Spinal cord (tissue), 10 donors: ENCODE measurements around the gene ADAM11. TPM values are rescaled to one million over a fixed set of nuclear protein-coding genes. Genes with fewer than 3 reads are reported as not detected.
A peak's percentile ranks its signal among the peaks of the same experiment; 100 is the strongest.
"Not testable (repeated sequence)": the region's sequence is repeated elsewhere in the genome, so short reads cannot be mapped to it uniquely, and the experiment has no call there.

Source experiments
- DNase-seq, 6 donors: peaks; one replicate each; pipeline versions ENCODE4 v3.0.0 to v3.0.0-alpha.2; 2013 to 2015; ENCODE audit warnings: low spot score in 6 of 6, low read depth in 4 of 6
- H3K27ac ChIP-seq: one replicate; pipeline ENCODE4 v1.5.1; 2013; ENCODE audit warnings: low read depth, low read length, control low read depth
- H3K27me3 ChIP-seq: one replicate; pipeline ENCODE4 v1.6.1; 2013; ENCODE audit warnings: low read length; ENCODE audit not compliant: control insufficient read depth, insufficient read depth
- H3K36me3 ChIP-seq: one replicate; pipeline ENCODE4 v1.6.1; 2013; ENCODE audit warnings: low read length; ENCODE audit not compliant: control insufficient read depth, insufficient read depth
- H3K4me1 ChIP-seq: one replicate; pipeline ENCODE4 v1.6.1; 2013; ENCODE audit warnings: low read length; ENCODE audit not compliant: control insufficient read depth, insufficient read depth
- H3K4me3 ChIP-seq: one replicate; pipeline ENCODE4 v1.5.1; 2013; ENCODE audit warnings: low read depth, low read length, control low read depth
- H3K9me3 ChIP-seq: one replicate; pipeline ENCODE4 v1.6.1; 2013; ENCODE audit warnings: low read length; ENCODE audit not compliant: control insufficient read depth, insufficient read depth
- WGBS: methylation state at CpG from one replicate; pipeline ENCODE4 v1.1.5; 2013; ENCODE audit warnings: missing lambda C conversion rate; ENCODE audit not compliant: insufficient coverage; 5-methylcytosine and 5-hydroxymethylcytosine counted together
- polyA plus RNA-seq, 2 donors: library from polyadenylated mRNA; unstranded; fragments of 120-200 nt; gene quantifications; one replicate each; pipeline ENCODE4 v1.2.1, GENCODE V29; 2013; ENCODE audit not compliant: insufficient read length in 2 of 2
- total RNA-seq, 2 donors: library from RNA; depleted of rRNA in 1 of 2; stranded (reverse); fragments of 120-200 nt in 1 of 2; fragments of >200 nt in 1 of 2; gene quantifications; one replicate each; pipeline versions ENCODE4 v1.2.3 to v1.2.4, GENCODE V29; 2013 to 2014
- donor health status: healthy.

Gene ADAM11
- total and polyA plus RNA-seq, 4 donors, result 9.1 to 26.7 (median 18.5) TPM

DNA sequence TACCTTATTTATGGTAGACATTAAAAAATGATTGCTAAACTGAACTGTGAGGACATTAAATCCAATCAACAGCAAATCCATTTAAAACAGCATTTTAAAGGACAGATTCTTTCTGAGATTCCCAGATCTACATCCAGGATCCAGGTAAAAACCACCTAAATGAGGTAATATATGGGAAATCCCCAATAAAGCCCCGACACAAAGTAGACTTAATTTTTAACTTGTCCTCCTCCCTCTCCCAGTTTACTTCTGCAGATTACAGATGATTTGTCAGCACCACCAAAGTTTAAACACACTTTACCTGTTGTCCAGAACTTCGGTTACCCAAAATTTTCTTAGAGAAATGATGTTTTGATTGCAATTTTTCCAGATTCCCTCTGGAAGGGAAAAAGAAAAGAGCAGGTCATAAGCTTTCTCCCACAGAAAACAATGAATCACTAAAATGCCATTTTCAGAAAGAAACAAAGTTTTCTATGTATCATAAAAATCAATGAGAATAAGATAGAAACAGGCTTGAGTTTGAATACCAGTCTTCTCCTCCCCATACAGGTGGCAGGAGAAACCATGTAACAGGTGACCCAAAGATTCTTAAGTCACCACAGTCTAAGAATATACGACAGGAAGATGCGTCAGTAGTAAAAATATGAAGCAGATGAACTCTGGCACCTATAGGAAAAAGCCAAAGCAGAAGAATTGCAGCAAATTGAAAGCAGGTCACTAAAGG is 48.5 kb downstream of the ADAM11 start:
- no peaks in the 10 kb centered on the region for H3K9me3 ChIP-seq
- DNase-seq, result no peak
- H3K4me3 ChIP-seq, result no peak overlapping the region
- H3K4me1 ChIP-seq, result peaks cover 10% of the 10 kb centered on the region
- H3K27me3 ChIP-seq, result no peaks in the 10 kb centered on the region
- H3K27ac ChIP-seq, result no peak overlapping the region
- 100% methylated on average over 2 of the region's 4 CpGs for WGBS
- H3K36me3 ChIP-seq, result peaks cover 5% of the 10 kb centered on the region

GRCh38 chr17:44807817-44808155 is 49.0 kb downstream of the ADAM11 start:
- H3K27me3 ChIP-seq, result no peaks in the 10 kb centered on the region
- no peaks in the 10 kb centered on the region for H3K9me3 ChIP-seq
- H3K27ac ChIP-seq, result no peak overlapping the region
- peaks cover 5% of the 10 kb centered on the region for H3K36me3 ChIP-seq
- WGBS, result 30% methylated on average over 2 of the region's 3 CpGs
- H3K4me1 ChIP-seq, result peaks cover 7% of the 10 kb centered on the region
- no peak overlapping the region for H3K4me3 ChIP-seq
- peak in 1 of 6 donors; percentile 34 for DNase-seq

DNA sequence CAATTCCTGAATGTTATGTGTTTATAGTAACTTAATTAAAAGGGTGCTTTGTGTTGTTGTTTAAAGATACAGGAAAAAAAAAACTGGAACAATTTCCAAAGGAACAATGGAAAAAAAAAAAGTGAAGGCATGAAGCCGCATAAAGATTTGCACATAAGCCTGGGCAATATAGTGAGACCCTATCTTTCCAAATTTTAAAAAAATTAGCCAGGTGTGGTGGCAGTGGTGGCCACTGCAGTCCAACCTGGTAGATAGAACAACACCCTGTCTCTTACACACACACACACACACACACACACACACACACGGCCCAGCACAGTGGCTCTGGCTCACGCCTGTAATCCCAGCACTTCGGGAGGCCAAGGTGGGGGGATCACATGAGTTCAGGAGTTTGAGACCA is 49.4 kb downstream of the ADAM11 start:
- Histone ChIP-seq H3K4me3 (no peak overlapping the region), H3K4me1 (peaks cover 6% of the 10 kb centered on the region), H3K27ac (no peak overlapping the region), H3K27me3 (no peaks in the 10 kb centered on the region), H3K36me3 (peaks cover 5% of the 10 kb centered on the region), H3K9me3 (no peaks in the 10 kb centered on the region)
- 100% methylated on average over 2 of the region's 4 CpGs for WGBS
- no peak for DNase-seq

DNA sequence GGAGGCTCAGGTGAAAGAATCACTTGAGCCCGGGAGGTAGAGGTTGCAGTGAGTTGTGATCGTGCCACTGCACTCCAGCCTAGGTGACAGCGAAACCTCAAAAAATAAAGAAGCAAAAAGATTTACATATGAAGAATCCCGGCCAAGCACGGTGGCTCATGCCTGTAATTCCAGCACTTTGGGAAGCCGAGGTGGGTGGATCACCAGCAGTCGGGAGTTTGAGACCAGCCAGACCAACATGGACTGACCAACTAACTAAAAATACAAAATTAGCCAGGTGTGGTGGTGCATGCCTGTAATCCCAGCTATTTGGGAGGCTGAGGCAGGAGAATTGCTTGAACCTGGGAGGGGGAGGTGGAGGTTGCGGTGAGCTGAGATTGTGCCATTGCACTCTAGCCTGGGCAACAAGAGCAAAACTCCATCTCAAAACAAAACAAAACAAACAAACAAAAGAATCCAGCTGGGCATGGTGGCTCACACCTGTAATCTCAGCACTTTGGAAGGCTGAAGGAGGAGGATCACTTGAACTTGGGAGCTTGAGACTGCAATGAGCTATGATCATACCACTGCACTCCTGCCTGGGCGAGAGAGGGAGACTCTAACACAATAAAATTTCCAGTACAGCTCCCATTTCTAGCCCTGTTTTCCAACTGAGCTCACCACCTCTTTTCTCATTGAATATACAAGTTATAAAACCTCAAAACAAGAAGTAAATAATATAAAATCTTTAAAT is 50.0 kb downstream of the ADAM11 start:
- not testable (repeated sequence) for H3K27me3 ChIP-seq, H3K36me3 ChIP-seq, H3K9me3 ChIP-seq, H3K4me3 ChIP-seq, H3K4me1 ChIP-seq, H3K27ac ChIP-seq, DNase-seq
- whole genome bisulfite sequencing, result 100% methylated on average over 3 of the region's 9 CpGs

GRCh38 chr17:44812263-44812662 is 53.5 kb downstream of the ADAM11 start:
- H3K27me3 ChIP-seq, result no peaks in the 10 kb centered on the region
- no peaks in the 10 kb centered on the region for H3K4me1 ChIP-seq
- no peaks in the 10 kb centered on the region for H3K9me3 ChIP-seq
- no peak overlapping the region for H3K4me3 ChIP-seq
- no peak for DNase-seq
- 67% methylated on average over 2 of the region's 4 CpGs for WGBS
- H3K27ac ChIP-seq, result no peak overlapping the region
- no peaks in the 10 kb centered on the region for H3K36me3 ChIP-seq

DNA sequence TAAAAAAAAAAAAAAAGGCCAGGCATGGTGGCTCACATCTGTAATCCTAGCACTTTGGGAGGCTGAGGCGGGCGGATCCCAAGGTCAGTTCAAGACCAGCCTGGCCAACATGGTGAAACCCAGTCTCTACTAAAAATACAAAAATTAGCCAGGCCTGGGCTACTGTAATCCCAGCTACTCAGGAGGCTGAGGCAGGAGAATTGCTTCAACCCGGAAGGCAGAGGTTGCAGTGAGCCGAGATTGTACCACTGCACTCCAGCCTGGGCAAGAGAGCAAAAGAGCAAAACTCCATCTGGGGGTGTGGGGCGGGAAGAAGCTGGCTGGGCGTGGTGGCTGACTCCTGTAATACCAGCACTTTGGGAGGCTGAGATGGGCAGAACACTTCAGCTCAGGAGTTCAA is 59.7 kb downstream of the ADAM11 start:
- DNase-seq, H3K9me3 ChIP-seq, H3K27me3 ChIP-seq, H3K36me3 ChIP-seq, H3K4me3 ChIP-seq, H3K4me1 ChIP-seq, H3K27ac ChIP-seq: not testable (repeated sequence)
- 91% methylated on average over 4 of the region's 6 CpGs for WGBS

DNA sequence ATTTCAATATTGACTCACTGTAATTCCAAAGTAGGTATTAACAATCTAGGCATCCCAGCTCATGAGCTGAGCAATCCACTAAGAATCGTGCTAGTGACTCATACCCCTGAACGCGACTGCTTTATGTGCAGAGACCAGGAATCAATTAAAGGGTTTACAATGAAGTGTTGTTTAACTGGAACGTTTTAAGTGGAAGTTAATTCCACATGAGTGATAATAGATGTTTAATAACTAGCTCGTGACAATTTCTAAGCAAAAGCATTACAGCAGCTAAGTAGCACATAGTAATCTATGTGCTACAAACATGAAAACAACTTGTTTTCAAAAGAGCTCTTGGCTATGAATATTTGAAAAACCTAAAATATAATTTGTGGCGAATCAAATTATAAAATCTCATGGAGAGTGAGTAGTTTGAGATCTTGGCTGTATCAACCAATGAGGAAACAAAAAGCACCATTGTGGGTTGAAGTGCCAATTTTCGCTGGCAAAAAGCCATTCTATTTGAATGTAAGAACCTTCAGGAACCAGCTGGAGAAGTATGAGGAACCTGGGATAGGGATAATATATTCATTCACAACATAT is 61.9 kb downstream of the ADAM11 start:
- Histone ChIP-seq H3K4me3 (no peak overlapping the region), H3K36me3 (no peaks in the 10 kb centered on the region), H3K27me3 (no peaks in the 10 kb centered on the region), H3K9me3 (no peaks in the 10 kb centered on the region), H3K27ac (peak overlapping the region; percentile 58), H3K4me1 (peaks cover 3% of the 10 kb centered on the region)
- DNase-seq, result peak in 3 of 6 donors; percentile 22 to 95 (median 80)
- whole genome bisulfite sequencing, result 19% methylated on average over 3 of the region's 7 CpGs

GRCh38 chr17:44825236-44825635 is 66.4 kb downstream of the ADAM11 start:
- not testable (repeated sequence) for H3K27me3 ChIP-seq, DNase-seq, H3K9me3 ChIP-seq, H3K36me3 ChIP-seq, H3K27ac ChIP-seq, H3K4me3 ChIP-seq, H3K4me1 ChIP-seq
- WGBS, result 96% methylated on average over 5 of the region's 9 CpGs

- H3K4me3 ChIP-seq, result no peak overlapping the region
- peaks cover 9% of the 10 kb centered on the region for H3K4me1 ChIP-seq
- H3K27me3 ChIP-seq, result peaks cover 8% of the 10 kb centered on the region
- H3K9me3 ChIP-seq, result no peaks in the 10 kb centered on the region
- 92% methylated on average over 6 of the region's 15 CpGs for WGBS
- no peak overlapping the region for H3K27ac ChIP-seq
- H3K36me3 ChIP-seq, result no peaks in the 10 kb centered on the region
- DNase-seq, result no peak
These were observed 67.5 kb downstream of the ADAM11 start for GRCh38 chr17:44826123-44826790.
